Duodenal mucosa (tissue), 2 donors: Measurements from ENCODE around the gene RRAGD.
A peak's percentile ranks its signal among the peaks of the same experiment; 100 is the strongest.

Source experiments
- H3K27ac ChIP-seq: one replicate; pipeline ENCODE4 v1.7.0; 2013; ENCODE audit warnings: low read depth, low read length
- H3K27me3 ChIP-seq, 2 donors: one replicate each; pipeline ENCODE4 v1.7.0; 2013; ENCODE audit warnings: low read length in 2 of 2, control low read depth in 1 of 2; ENCODE audit not compliant: insufficient read depth in 2 of 2, control insufficient read depth in 1 of 2
- H3K36me3 ChIP-seq, 2 donors: one replicate each; pipeline ENCODE4 v1.7.0; 2013; ENCODE audit warnings: low read length in 2 of 2, control low read depth in 1 of 2; ENCODE audit not compliant: insufficient read depth in 2 of 2, control insufficient read depth in 1 of 2
- H3K4me1 ChIP-seq, 2 donors: one replicate each; pipeline ENCODE4 v1.7.0; 2013; ENCODE audit warnings: low read length in 2 of 2, control low read depth in 1 of 2; ENCODE audit not compliant: insufficient read depth in 2 of 2, control insufficient read depth in 1 of 2
- H3K4me3 ChIP-seq, 2 donors: one replicate each; pipeline ENCODE4 v1.7.0; 2013; ENCODE audit warnings: low read length in 2 of 2, low read depth in 1 of 2
- H3K9ac ChIP-seq, 2 donors: one replicate each; pipeline ENCODE4 v1.7.0; 2013; ENCODE audit warnings: low read length in 2 of 2, low read depth in 1 of 2
- H3K9me3 ChIP-seq, 2 donors: one replicate each; pipeline ENCODE4 v1.7.0; 2013; ENCODE audit warnings: low read length in 2 of 2, control low read depth in 1 of 2; ENCODE audit not compliant: control insufficient read depth in 1 of 2

RRAGD gene

DNA sequence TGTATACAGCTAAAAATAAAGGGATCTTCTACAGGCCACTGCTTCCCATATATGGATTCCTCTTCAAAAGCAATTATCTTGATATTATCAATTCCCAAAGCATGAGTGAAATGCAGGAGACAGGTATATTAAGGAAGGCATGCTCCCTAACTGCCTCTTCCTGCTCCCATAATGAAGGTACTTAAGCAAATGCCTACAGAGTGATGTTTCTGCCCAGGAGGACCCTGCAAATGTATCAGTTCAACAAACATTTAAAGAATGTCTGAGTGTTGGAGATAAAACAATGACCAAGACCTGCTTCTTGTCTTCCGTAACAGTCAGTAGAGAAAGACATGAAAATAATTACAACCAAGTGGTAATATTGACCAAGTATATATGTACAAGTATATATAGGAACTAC lies 63.7 kb downstream of the RRAGD start:
- Histone ChIP-seq H3K36me3 (no peaks in the 10 kb centered on the region), H3K9ac (no peak overlapping the region), H3K4me3 (peak overlapping the region in 1 of 2 donors; percentile 48), H3K27ac (no peak overlapping the region), H3K9me3 (no peaks in the 10 kb centered on the region), H3K27me3 (no peaks in the 10 kb centered on the region), H3K4me1 (peaks cover 38 to 42% of the 10 kb centered on the region in 2 donors)

- H3K4me1 ChIP-seq, result peaks cover 35 to 41% of the 10 kb centered on the region in 2 donors
- H3K27ac ChIP-seq, result no peak overlapping the region
- H3K9me3 ChIP-seq, result no peaks in the 10 kb centered on the region
- no peaks in the 10 kb centered on the region for H3K27me3 ChIP-seq
- H3K9ac ChIP-seq, result peak overlapping the region in 1 of 2 donors; percentile 9
- H3K36me3 ChIP-seq, result no peaks in the 10 kb centered on the region
- H3K4me3 ChIP-seq, result peak overlapping the region in 1 of 2 donors; percentile 48
Measured at GRCh38 chr6:89347825-89348224, 64.2 kb downstream of the RRAGD start.

DNA sequence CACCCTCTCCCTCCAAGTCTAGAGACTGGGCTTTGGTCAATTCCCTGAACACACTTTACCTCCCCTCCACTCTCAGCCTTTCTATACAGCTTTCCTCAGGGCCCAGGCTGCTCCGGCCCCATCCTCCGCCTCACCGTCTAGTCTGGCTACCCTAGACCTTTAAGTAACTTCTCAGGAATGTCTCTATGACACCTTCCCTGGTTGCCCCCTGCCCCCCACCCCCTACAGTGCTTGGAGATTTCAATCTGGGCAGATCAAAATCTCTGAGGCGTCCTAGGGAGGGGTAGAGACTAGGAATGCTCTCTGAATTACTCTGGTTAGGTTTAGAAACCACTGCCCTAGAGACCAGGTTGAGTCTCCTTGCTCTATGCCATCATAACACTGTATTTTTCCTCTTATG lies 65.6 kb downstream of the RRAGD start:
- peaks cover 6 to 9% of the 10 kb centered on the region in 2 donors for H3K36me3 ChIP-seq
- no peak overlapping the region for H3K4me3 ChIP-seq
- no peak overlapping the region for H3K9ac ChIP-seq
- H3K27ac ChIP-seq, result no peak overlapping the region
- H3K27me3 ChIP-seq, result no peaks in the 10 kb centered on the region
- H3K4me1 ChIP-seq, result peaks cover 33 to 41% of the 10 kb centered on the region in 2 donors
- no peaks in the 10 kb centered on the region for H3K9me3 ChIP-seq

DNA sequence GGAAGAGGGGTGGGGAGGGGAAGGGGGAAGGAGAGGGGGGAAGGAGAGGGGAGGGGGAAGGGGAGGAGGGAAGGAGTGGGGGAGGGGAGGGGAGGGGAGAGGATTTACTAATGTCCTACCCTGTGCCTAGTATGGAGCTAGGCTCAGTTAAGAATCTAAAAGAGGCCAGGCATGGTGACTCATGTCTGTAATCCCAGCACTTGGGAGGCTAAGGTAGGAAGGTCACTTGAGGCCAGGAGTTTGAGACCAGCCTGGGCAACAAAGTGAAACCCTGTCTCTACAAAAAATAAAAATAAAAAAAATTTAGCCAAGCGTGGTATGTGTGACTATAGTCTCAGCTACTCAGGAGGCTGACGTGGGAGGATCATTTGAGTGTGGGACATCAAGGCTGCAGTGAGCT lies 72.5 kb downstream of the RRAGD start:
- peaks cover 33 to 55% of the 10 kb centered on the region in 2 donors for H3K36me3 ChIP-seq

DNA sequence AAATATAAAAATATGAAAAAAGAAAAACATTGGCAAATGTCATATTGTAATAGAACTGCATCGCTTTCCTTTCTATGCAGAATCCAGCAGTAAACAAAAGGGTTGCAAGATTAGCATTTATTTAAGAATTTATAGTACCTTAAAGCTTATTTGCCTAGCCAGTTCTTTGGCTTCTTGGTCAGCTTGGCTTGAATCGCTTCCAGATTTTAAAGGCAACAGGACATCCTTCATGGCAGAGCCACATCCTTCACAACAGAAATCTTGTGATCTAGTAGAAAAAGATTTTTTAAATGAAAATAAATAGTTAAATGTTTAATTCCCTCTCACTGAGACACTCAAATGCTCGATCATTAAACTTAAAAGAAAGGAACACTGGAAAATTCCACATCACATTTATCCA lies 76.9 kb downstream of the RRAGD start:
- Histone ChIP-seq H3K9ac (no peak overlapping the region), H3K9me3 (no peaks in the 10 kb centered on the region), H3K4me3 (no peak overlapping the region), H3K27ac (no peak overlapping the region), H3K36me3 (peaks cover 33 to 72% of the 10 kb centered on the region in 2 donors), H3K4me1 (no peaks in the 10 kb centered on the region), H3K27me3 (no peaks in the 10 kb centered on the region)

More for the DNA sequence above, 72.5 kb downstream of the RRAGD start:
- Histone ChIP-seq H3K27me3 (no peaks in the 10 kb centered on the region), H3K4me3 (no peak overlapping the region), H3K9me3 (no peaks in the 10 kb centered on the region), H3K9ac (no peak overlapping the region), H3K4me1 (peaks cover 0 to 5% of the 10 kb centered on the region in 2 donors), H3K27ac (no peak overlapping the region)

DNA sequence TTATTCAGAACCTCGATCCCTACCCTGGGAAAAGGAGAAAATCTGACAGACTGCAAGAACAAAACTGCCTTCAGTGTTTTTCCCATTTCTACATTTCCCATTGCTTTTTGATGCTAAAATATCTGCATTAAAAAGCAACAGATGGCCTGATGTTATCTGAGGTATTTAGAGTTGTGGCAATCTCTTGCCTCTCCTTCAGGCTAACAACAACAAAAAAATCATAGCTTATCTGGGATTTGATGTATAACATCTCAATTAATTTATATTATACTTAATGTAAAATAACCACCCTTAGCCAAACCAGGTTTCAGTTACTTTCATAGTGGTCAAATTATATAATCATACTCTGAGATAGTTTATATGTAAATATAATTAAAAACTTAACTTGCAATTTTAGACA lies 81.2 kb downstream of the RRAGD start:
- H3K27ac ChIP-seq, result no peak overlapping the region
- no peak overlapping the region for H3K9ac ChIP-seq
- no peaks in the 10 kb centered on the region for H3K4me1 ChIP-seq
- no peaks in the 10 kb centered on the region for H3K27me3 ChIP-seq
- no peak overlapping the region for H3K4me3 ChIP-seq
- no peaks in the 10 kb centered on the region for H3K9me3 ChIP-seq
- H3K36me3 ChIP-seq, result peaks cover 30 to 74% of the 10 kb centered on the region in 2 donors

DNA sequence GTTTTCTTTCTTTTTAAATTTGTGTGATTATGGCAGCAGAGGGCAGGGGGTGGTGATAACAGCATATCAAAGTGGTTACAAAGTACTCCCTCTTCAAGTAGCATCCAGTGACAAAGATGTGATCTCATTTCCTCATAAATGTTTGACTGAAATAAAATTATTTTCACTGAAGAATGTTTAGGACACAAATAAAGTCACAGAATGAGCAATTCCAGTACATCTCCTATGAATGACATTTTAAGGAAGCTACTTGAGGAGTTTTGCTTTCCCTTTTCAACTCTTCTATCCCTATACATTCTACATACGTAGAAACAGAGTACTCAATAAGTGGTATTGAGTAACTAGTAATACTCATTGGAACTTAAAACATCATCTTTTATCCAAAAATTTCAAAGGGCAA lies 83.1 kb downstream of the RRAGD start:
- H3K27me3 ChIP-seq, result no peaks in the 10 kb centered on the region
- peaks cover 33 to 68% of the 10 kb centered on the region in 2 donors for H3K36me3 ChIP-seq
- no peak overlapping the region for H3K27ac ChIP-seq
- no peaks in the 10 kb centered on the region for H3K9me3 ChIP-seq
- H3K4me3 ChIP-seq, result no peak overlapping the region
- H3K9ac ChIP-seq, result no peak overlapping the region
- H3K4me1 ChIP-seq, result no peaks in the 10 kb centered on the region

GRCh38 chr6:89324304-89324703 lies 87.8 kb downstream of the RRAGD start:
- H3K4me1 ChIP-seq, result no peaks in the 10 kb centered on the region
- H3K36me3 ChIP-seq, result peaks cover 13 to 33% of the 10 kb centered on the region in 2 donors
- no peak overlapping the region for H3K27ac ChIP-seq
- H3K27me3 ChIP-seq, result no peaks in the 10 kb centered on the region
- H3K4me3 ChIP-seq, result no peak overlapping the region
- no peak overlapping the region for H3K9ac ChIP-seq
- no peaks in the 10 kb centered on the region for H3K9me3 ChIP-seq

DNA sequence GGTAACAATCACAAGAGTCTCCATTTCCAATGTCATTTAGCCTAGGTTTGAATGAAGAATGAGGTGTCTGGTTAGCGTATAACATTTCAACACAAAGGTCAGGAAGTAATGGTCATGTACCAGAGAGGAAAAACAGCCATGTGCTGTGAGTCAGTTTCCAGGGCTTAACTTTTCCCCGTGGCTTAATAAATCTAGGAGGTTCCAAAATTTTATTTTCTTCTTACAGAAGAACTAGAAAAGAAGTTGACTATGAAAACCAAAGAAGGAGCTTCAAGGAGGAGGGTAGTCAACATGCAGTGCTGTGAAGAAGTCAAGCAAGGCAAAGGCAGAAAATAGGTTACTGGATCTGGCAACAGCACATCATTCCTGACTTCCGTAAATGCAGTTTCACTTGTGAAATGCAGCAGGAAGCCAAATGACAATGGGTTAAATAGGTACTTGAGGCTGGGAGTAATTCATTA lies 88.5 kb downstream of the RRAGD start:
- no peak overlapping the region for H3K4me3 ChIP-seq
- no peaks in the 10 kb centered on the region for H3K27me3 ChIP-seq
- H3K9ac ChIP-seq, result no peak overlapping the region
- no peak overlapping the region for H3K27ac ChIP-seq
- H3K9me3 ChIP-seq, result no peaks in the 10 kb centered on the region
- H3K36me3 ChIP-seq, result peaks cover 13 to 25% of the 10 kb centered on the region in 2 donors
- H3K4me1 ChIP-seq, result no peaks in the 10 kb centered on the region

GRCh38 chr6:89321131-89321970 lies 90.7 kb downstream of the RRAGD start:
- H3K36me3 ChIP-seq, result peaks cover 3 to 12% of the 10 kb centered on the region in 2 donors

More at GRCh38 chr6:89321131-89321970, 90.7 kb downstream of the RRAGD start:
- no peaks in the 10 kb centered on the region for H3K4me1 ChIP-seq
- H3K27me3 ChIP-seq, result no peaks in the 10 kb centered on the region
- no peak overlapping the region for H3K4me3 ChIP-seq
- no peak overlapping the region for H3K27ac ChIP-seq
- no peak overlapping the region for H3K9ac ChIP-seq
- no peaks in the 10 kb centered on the region for H3K9me3 ChIP-seq
